Islet of Langerhans (tissue), 1 donor: ENCODE measurements around the gene BHLHA9.

Experiments used
- FAIRE-seq: peaks from one replicate; lab custom pipeline; 2011; peaks lifted over from hg19 to GRCh38; lab: Jason Lieb, UNC

Gene BHLHA9

DNA sequence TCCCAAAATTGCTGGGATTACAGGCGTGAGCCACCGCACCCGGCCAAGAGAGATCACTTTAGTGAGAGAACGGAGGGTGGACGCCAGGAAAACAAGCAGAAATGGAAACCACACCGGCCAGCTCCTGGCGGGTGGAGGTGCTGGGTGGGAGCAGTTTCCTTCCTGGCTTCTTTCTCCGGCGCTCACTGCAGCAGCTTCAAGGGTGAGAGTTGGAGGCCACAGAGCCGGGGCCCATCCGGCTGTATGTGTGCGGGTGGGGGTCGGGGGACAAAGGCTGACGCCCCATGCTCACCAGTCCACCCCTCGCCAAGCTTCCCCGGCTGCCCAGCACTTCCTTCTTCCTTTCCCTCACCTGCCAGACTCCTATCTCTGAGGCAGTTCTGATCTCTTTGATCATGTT is 13.5 kb upstream of the BHLHA9 start:
- FAIRE-seq = no peak

GRCh38 chr17:1260086-1260769 is 10.0 kb upstream of the BHLHA9 start:
- FAIRE-seq = no peak

GRCh38 chr17:1260770-1261161 is 9.5 kb upstream of the BHLHA9 start:
- FAIRE-seq = no peak

DNA sequence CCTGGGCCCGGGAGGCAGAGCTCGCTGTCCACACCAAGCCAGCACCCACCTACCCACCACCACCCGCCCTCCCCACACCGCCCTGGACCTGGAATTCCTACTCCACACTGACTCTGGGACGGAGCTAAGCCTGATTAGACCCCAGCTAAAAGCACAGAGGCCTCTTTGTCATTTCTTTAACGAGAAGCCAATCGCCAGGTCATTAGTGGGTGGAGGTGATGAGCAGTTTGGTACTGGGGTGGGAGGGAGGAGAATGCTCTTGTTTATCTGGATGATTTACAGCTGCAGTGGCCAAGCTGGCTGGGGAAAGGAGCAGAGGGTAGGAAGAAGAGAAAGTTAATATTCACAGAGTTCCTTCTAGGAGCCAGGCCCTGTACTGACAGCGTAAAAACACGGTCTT is 6.0 kb upstream of the BHLHA9 start:
- FAIRE-seq = no peak

DNA sequence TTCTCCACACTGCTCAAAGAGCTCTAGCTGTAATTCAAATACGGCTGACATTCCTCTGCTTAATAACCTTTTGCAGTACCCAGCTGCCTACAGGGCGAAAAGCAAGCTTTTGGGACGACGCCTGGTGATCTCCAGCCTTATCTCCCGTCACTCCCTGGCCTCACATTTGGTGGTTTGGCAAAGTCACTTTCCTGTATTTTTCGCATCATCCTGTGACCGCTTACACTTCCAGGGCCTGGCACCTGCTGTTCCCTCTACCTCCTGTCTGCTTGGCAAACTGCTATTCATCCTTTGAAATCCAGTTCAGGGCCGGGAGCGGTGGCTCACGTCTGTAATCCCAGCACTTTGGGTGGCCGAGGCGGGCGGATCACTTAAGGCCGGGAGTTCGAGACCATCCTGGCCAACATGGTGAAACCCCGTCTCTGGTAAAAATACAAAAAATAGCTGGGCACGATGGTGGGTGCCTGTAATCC is 2.7 kb upstream of the BHLHA9 start:
- FAIRE-seq = no peak

- no peak for FAIRE-seq
These were observed 783 bp downstream of the BHLHA9 start for GRCh38 chr17:1271030-1271423.

- FAIRE-seq = no peak
These were observed 1.2 kb downstream of the BHLHA9 start for GRCh38 chr17:1271441-1271840.

- FAIRE-seq = no peak
These were observed 2.5 kb downstream of the BHLHA9 start for GRCh38 chr17:1272701-1273100.

GRCh38 chr17:1273492-1274244 is 3.4 kb downstream of the BHLHA9 start:
- FAIRE-seq = no peak

- no peak for FAIRE-seq
These were observed 4.0 kb downstream of the BHLHA9 start for GRCh38 chr17:1274245-1274608.

DNA sequence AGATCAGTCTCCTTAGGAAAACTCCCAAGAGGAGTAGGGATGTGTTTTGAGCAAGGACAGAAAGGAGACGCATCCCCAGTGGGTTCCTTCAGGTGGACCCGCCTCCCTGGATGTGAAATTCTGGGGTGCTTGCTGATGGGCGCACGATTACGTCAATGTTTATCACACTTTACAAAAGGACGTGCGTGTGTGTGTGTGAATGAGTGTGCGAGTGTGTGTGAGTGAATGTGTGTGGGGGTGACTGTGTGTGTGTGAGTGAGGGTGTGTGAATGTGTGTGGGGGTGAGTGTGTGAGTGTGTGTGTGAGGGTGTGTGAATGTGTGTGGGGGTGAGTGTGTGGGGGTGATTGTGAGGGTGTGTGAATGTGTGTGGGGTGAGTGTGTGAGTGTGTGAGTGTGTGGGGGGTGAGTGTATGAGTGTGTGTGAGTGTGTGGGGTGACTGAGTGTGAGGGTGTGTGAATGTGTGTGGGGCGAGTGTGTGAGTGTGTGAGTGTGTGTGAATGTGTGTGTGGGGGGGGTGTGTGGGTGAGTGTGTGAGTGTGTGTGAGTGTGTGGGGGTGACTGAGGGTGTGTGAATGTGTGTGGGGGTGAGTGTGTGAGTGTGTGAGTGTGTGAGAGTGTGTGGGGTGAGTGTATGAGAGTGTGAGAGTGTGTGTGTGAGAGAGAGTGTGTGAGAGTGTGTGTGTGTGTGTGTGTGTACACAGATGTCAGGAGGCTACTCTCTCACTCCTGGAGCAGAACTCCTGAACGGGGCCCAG is 5.1 kb downstream of the BHLHA9 start:
- no peak for FAIRE-seq

- no peak for FAIRE-seq
These were observed 5.9 kb downstream of the BHLHA9 start for GRCh38 chr17:1275962-1276736.

DNA sequence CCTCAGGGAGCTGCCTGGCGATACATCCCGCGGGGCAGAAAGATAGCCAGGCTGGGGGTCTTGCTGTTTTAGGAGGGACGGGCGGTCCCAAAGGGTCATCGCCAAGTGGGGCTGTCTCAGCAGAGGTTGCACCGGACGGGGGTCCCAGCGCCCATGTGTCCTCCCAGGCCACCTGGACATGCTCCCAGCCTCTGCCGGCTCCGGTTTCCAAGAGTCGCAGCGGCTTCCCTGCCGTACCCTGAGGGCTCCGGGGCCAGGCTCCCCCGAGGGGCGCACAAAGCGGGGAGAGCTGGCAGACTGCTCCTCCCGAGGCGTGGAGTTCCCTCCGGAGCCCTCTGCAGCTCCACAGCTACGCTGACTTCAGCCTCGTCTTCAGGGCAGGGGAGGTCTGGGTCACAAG is 10.4 kb downstream of the BHLHA9 start:
- no peak for FAIRE-seq

- no peak for FAIRE-seq
These were observed 16.3 kb downstream of the BHLHA9 start for GRCh38 chr17:1286379-1287106.

GRCh38 chr17:1289695-1290094 is 19.5 kb downstream of the BHLHA9 start:
- no peak for FAIRE-seq

- FAIRE-seq = no peak
These were observed 20.4 kb downstream of the BHLHA9 start for GRCh38 chr17:1290676-1291075.

- FAIRE-seq = no peak
These were observed 24.0 kb downstream of the BHLHA9 start for GRCh38 chr17:1294157-1294717.

DNA sequence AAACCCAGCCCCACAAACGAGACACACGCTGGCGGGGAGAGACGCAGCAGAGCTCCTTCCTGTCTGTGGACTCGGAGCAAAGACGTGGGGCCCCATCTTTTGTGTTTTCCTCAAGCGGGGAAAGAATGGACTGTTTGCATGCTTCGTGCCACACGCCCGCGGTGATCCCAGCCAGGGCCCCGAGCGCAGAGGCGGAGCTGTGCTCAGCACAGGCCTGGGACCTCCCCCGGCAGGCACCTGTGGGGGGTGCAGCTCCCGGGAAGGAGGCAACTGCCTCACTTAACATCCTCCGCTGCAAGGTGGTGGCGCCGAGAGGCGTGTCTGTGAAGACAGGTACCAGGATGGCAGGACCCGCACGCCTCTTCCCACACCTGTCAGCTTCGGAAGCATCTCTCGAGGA is 28.4 kb downstream of the BHLHA9 start:
- FAIRE-seq = no peak

- no peak for FAIRE-seq
These were observed 29.5 kb downstream of the BHLHA9 start for GRCh38 chr17:1299552-1300370.

DNA sequence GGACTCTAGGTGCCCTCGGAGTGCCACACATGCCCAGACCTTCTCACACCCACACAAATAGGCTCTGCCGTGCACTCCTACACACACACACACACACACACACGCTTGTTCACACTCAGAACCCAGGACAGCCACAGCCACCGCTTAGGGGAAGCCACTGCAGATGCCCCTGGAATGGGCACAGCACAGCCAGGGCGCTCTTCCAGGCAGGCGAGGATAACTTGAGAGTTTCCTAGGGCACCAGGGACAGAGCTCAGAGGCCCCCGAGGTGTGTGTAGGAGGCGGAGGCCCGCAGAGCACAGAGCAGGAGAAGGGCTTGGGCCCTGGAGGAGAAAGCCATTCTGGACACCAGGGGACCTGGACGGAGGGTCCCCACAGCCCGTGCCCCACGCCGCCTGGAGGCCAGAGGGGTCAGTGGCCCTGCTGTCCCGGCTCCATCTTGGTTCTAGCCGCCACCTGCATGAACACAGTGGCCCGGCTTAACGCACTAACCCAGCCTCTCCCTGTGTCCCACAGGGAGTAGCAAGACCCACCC is 30.2 kb downstream of the BHLHA9 start:
- no peak for FAIRE-seq
